H1 (cell line): ENCODE results near the gene NCEH1. TPM values are rescaled to one million over a fixed set of nuclear protein-coding genes. Genes with fewer than 3 reads are reported as not detected.

ENCODE experiments used
- CTCF ChIA-PET: fragments of 300-600 bp; sonication (Branson Sonifier 250); formaldehyde crosslinking; loops from one replicate; lab custom pipeline; 2021; ENCODE audit not compliant: partially characterized antibody; lab: Charles Lee
- POLR2A ChIA-PET: fragments of 300-600 bp; sonication (Branson Sonifier 250); formaldehyde crosslinking; loops from one replicate; lab custom pipeline; 2021; ENCODE audit warnings: inconsistent platforms; ENCODE audit not compliant: partially characterized antibody; lab: Charles Lee
- DNase-seq, 2 experiments: peaks; one replicate each; pipeline versions ENCODE4 v3.0.0 to v3.0.0-alpha.2; 2010 to 2022; ENCODE audit warnings: low spot score in 2 of 2, low read depth in 1 of 2, mixed read lengths in 1 of 2
- FAIRE-seq: peaks from 2 replicates; lab custom pipeline; 2011; peaks lifted over from hg19 to GRCh38; lab: Jason Lieb, UNC
- H2AFZ ChIP-seq: 2 replicates; pipeline ENCODE4 v1.8.1; 2012; ENCODE audit warnings: low read length, inconsistent platforms
- H2AK5ac ChIP-seq: 2 replicates; pipeline ENCODE4 v1.6.1; 2013; ENCODE audit warnings: low read depth, low read length
- H2BK120ac ChIP-seq: replicated peaks from 2 replicates; pipeline ENCODE3; 2013; ENCODE audit warnings: low read depth, low read length, inconsistent platforms
- H2BK12ac ChIP-seq: 2 replicates; pipeline ENCODE4 v1.6.1; 2013; ENCODE audit warnings: low read depth, low read length
- H2BK15ac ChIP-seq: 2 replicates; pipeline ENCODE4 v1.6.1; 2013; ENCODE audit warnings: low read length
- H2BK20ac ChIP-seq: 2 replicates; pipeline ENCODE4 v1.6.1; 2013; ENCODE audit warnings: low read length
- H2BK5ac ChIP-seq: 2 replicates; pipeline ENCODE4 v1.6.1; 2013; ENCODE audit warnings: low read depth, low read length
- H3K14ac ChIP-seq: 2 replicates; pipeline ENCODE4 v1.6.1; 2013; ENCODE audit warnings: inconsistent platforms; ENCODE audit not compliant: insufficient read length
- H3K18ac ChIP-seq: 2 replicates; pipeline ENCODE4 v1.6.1; 2013; ENCODE audit warnings: low read length; ENCODE audit errors: extremely low read depth
- H3K23ac ChIP-seq: 2 replicates; pipeline ENCODE4 v1.6.1; 2013; ENCODE audit warnings: inconsistent platforms; ENCODE audit not compliant: insufficient read length
- H3K23me2 ChIP-seq: 2 replicates; pipeline ENCODE4 v1.6.1; 2013; ENCODE audit warnings: low read depth, low read length
- H3K27ac ChIP-seq: 2 replicates; pipeline ENCODE4 v1.6.1; 2011; ENCODE audit warnings: low read depth, low read length, inconsistent platforms
- H3K27me3 ChIP-seq, 4 experiments: replicated peaks in 1 of 4; 1 replicate in 1 of 4; 2 replicates in 3 of 4; pipeline versions ENCODE4 v1.6.1 to v1.8.1; 2011 to 2013; ENCODE audit warnings: low read length in 3 of 4, mild to moderate bottlenecking in 3 of 4, inconsistent platforms in 2 of 4, mixed read lengths in 2 of 4, moderate library complexity in 1 of 4; ENCODE audit not compliant: control insufficient read depth in 3 of 4, insufficient read depth in 3 of 4; ENCODE audit errors: extremely low read depth in 1 of 4
- H3K36me3 ChIP-seq, 4 experiments: 2 replicates each; pipeline versions ENCODE4 v1.6.1 to v1.8.1; 2011 to 2013; ENCODE audit warnings: mild to moderate bottlenecking in 4 of 4, low read length in 3 of 4, moderate library complexity in 2 of 4, control low read depth in 1 of 4, inconsistent platforms in 1 of 4; ENCODE audit not compliant: insufficient read depth in 4 of 4, control insufficient read depth in 2 of 4
- H3K4ac ChIP-seq: replicated peaks from 2 replicates; pipeline ENCODE3; 2013; ENCODE audit warnings: low read length, low read depth, mixed read lengths, inconsistent platforms; ENCODE audit not compliant: insufficient read length
- H3K4me1 ChIP-seq, 4 experiments: replicated peaks in 1 of 4; 1 replicate in 1 of 4; 2 replicates in 3 of 4; pipeline versions ENCODE4 v1.6.1 to v1.8.1; 2011 to 2013; ENCODE audit warnings: low read length in 3 of 4, inconsistent platforms in 2 of 4, mixed read lengths in 1 of 4; ENCODE audit not compliant: insufficient read depth in 4 of 4, control insufficient read depth in 3 of 4
- H3K4me2 ChIP-seq, 2 experiments: 2 replicates each; pipeline versions ENCODE4 v1.6.1 to v1.8.1; 2011 to 2013; ENCODE audit warnings: low read depth in 2 of 2, low read length in 2 of 2, control low read depth in 1 of 2, inconsistent platforms in 1 of 2, mild to moderate bottlenecking in 1 of 2; ENCODE audit not compliant: insufficient read depth in 1 of 2
- H3K4me3 ChIP-seq, 4 experiments: fragments of 200-600, 300-600 bp in 1 of 4; sonication (generic), shearing (Covaris generic), sonication (Bioruptor Twin) in 1 of 4; 2 replicates each; pipeline versions ENCODE4 v1.5.1 to v1.8.1; 2011 to 2016; ENCODE audit warnings: low read length in 4 of 4, low read depth in 3 of 4, control low read depth in 2 of 4, inconsistent platforms in 2 of 4, mild to moderate bottlenecking in 2 of 4, mixed read lengths in 1 of 4, moderate library complexity in 1 of 4; ENCODE audit not compliant: insufficient read depth in 2 of 4; ENCODE audit errors: extremely low read depth in 1 of 4
- H3K56ac ChIP-seq: replicated peaks from 2 replicates; pipeline ENCODE3; 2013; ENCODE audit warnings: low read depth, mild to moderate bottlenecking, mixed read lengths, low read length, inconsistent platforms; ENCODE audit not compliant: insufficient read length
- H3K79me1 ChIP-seq: 2 replicates; pipeline ENCODE4 v1.6.1; 2013; ENCODE audit warnings: low read depth, low read length, control low read depth
- H3K79me2 ChIP-seq, 2 experiments: 2 replicates each; pipeline versions ENCODE4 v1.6.1 to v1.8.1; 2012 to 2013; ENCODE audit warnings: low read length in 2 of 2, mild to moderate bottlenecking in 2 of 2, inconsistent platforms in 1 of 2; ENCODE audit not compliant: insufficient read depth in 2 of 2, control insufficient read depth in 1 of 2
- H3K9ac ChIP-seq, 4 experiments: replicated peaks in 1 of 4; 1 replicate in 1 of 4; 2 replicates in 3 of 4; pipeline versions ENCODE4 v1.6.1 to v1.8.1; 2011 to 2013; ENCODE audit warnings: low read depth in 3 of 4, low read length in 3 of 4, control low read depth in 2 of 4, mild to moderate bottlenecking in 2 of 4, moderate library complexity in 2 of 4, inconsistent platforms in 1 of 4; ENCODE audit errors: extremely low read depth in 1 of 4
- H3K9me3 ChIP-seq, 2 experiments: 2 replicates each; pipeline versions ENCODE4 v1.6.1 to v1.8.1; 2012 to 2013; ENCODE audit warnings: mild to moderate bottlenecking in 2 of 2, moderate library complexity in 2 of 2, control low read depth in 1 of 2, inconsistent platforms in 1 of 2, low read depth in 1 of 2, low read length in 1 of 2, mixed read lengths in 1 of 2; ENCODE audit not compliant: insufficient read depth in 2 of 2
- H4K20me1 ChIP-seq, 2 experiments: replicated peaks in 1 of 2; 2 replicates each; pipeline versions ENCODE3 to v1.8.1; 2011 to 2013; ENCODE audit warnings: inconsistent platforms in 2 of 2, low read length in 2 of 2, mild to moderate bottlenecking in 1 of 2; ENCODE audit not compliant: insufficient read depth in 2 of 2, control insufficient read depth in 1 of 2
- H4K5ac ChIP-seq: 2 replicates; pipeline ENCODE4 v1.6.1; 2013; ENCODE audit warnings: low read length, low read depth, mixed read lengths, inconsistent platforms; ENCODE audit not compliant: insufficient read length
- H4K8ac ChIP-seq: 2 replicates; pipeline ENCODE4 v1.8.0; 2013; ENCODE audit warnings: mild to moderate bottlenecking, moderate library complexity, low read length, inconsistent platforms; ENCODE audit not compliant: insufficient read depth; ENCODE audit errors: extremely low read depth
- H4K91ac ChIP-seq: replicated peaks from 2 replicates; pipeline ENCODE3; 2013; ENCODE audit warnings: low read length, mixed read lengths, inconsistent platforms; ENCODE audit not compliant: insufficient read length
- BACH1 ChIP-seq: IDR thresholded peaks from 2 replicates; pipeline ENCODE4 v1.6.1; 2012; ENCODE audit warnings: low read length, improper control_type of control experiment
- SUZ12 ChIP-seq: fragments of 200-600 bp; sonication (generic); IDR thresholded peaks from 2 replicates; pipeline ENCODE4 v1.6.1; 2012; ENCODE audit warnings: mild to moderate bottlenecking, inconsistent platforms, low read length, moderate library complexity, mixed read lengths
- TCF12 ChIP-seq: IDR thresholded peaks from 2 replicates; pipeline ENCODE4 v1.6.1; 2011; ENCODE audit warnings: low read depth, mild to moderate bottlenecking, low read length
- WGBS, 2 experiments: shearing (Covaris generic) in 1 of 2; methylation state at CpG; one replicate each; pipeline versions ENCODE4 v1.1.6 to v1.1.7; 2013 to 2015; ENCODE audit warnings: low lambda C conversion rate in 2 of 2, mixed read lengths in 2 of 2, inconsistent platforms in 1 of 2, low coverage in 1 of 2, missing lambda C conversion rate in 1 of 2; ENCODE audit not compliant: insufficient replicate concordance in 2 of 2, insufficient coverage in 1 of 2, insufficient read length in 1 of 2; ENCODE audit errors: extremely low coverage in 1 of 2, missing lambda C conversion rate in 1 of 2; 5-methylcytosine and 5-hydroxymethylcytosine counted together
- polyA plus RNA-seq, 7 experiments: library from polyadenylated mRNA; depleted of rRNA in 3 of 7; stranded (reverse) in 5 of 7; unstranded in 2 of 7; fragments of >200 nt in 5 of 7; fragments of 200-250 nt in 2 of 7; gene quantifications; 1 replicate in 5 of 7; 2 replicates in 1 of 7; 4 replicates in 1 of 7; pipeline versions ENCODE4 v1.2.1 to v1.2.3, GENCODE V29; 2011 to 2013; ENCODE audit warnings: missing spikeins in 2 of 7, mixed read lengths in 2 of 7
- total RNA-seq: library from RNA; stranded (reverse); fragmentation: NEBNext Ultra II Directional; extraction: Animal tissue kit (Norgen Biotek cat#: 25700); gene quantifications from 2 replicates; pipeline ENCODE4 v1.2.1, GENCODE V29; 2021

NCEH1 gene
- total and polyA plus RNA-seq, 2 of the 8 experiments (the other 6 are each of a cell fraction or from before 2014, with no cell fraction given), result 2.2 to 6.4 TPM

DNA sequence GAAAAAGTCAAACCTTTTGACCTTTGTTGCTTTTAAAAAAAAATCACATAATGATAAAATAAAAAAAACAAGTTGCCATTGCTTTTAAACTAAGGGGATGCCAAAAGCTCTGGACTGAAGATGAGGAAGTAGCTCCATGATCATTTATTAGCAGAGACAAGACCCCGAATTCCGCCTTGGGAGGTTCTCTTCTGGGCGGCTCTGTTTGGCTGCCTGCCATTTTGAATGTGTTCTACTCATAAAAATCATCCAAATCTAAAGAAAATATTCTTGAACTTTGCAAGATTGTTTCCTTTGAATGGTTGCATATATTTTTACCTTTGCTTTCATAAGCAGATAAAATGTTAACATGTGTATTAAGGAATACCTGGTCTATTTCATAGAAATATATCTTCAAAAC, 63.8 kb downstream of the NCEH1 start:
- H4K8ac ChIP-seq, result no peak overlapping the region
- peaks cover 0 to 2% (median 2%) of the 10 kb centered on the region in 4 experiments; a peak in 2 of 7 replicates for H3K4me1 ChIP-seq
- no peak overlapping the region for H3K14ac ChIP-seq
- no peaks in the 10 kb centered on the region for H3K36me3 ChIP-seq
- H3K56ac ChIP-seq, result no peak overlapping the region
- H3K23ac ChIP-seq, result no peak overlapping the region
- POLR2A ChIA-PET, result no interaction called here
- no peaks in the 10 kb centered on the region for H3K9me3 ChIP-seq
- TF ChIP-seq BACH1 (no peak), SUZ12 (no peak), TCF12 (no peak)
- no peak overlapping the region for H2BK5ac ChIP-seq
- DNase-seq (no peak), FAIRE-seq (no peak)
- no peak overlapping the region for H3K9ac ChIP-seq
- no peak overlapping the region for H2BK15ac ChIP-seq
- no peak overlapping the region for H2AK5ac ChIP-seq
- H3K27me3 ChIP-seq, result no peaks in the 10 kb centered on the region
- H3K23me2 ChIP-seq, result no peaks in the 10 kb centered on the region
- 82% methylated on average over 3 of the region's 3 CpGs; no CpG with 5 or more reads in 1 of the 2 experiments for WGBS, 2 experiments
- no peak overlapping the region for H3K4ac ChIP-seq
- H4K20me1 ChIP-seq, result no peaks in the 10 kb centered on the region
- no peak overlapping the region for H2BK12ac ChIP-seq
- H3K79me2 ChIP-seq, result no peaks in the 10 kb centered on the region
- no peak overlapping the region for H2AFZ ChIP-seq
- no peak overlapping the region for H3K27ac ChIP-seq
- H4K5ac ChIP-seq, result no peak overlapping the region
- no peak overlapping the region for H3K4me3 ChIP-seq
- no peak overlapping the region for H2BK20ac ChIP-seq
- no peak overlapping the region for H3K18ac ChIP-seq
- no peak overlapping the region for H3K4me2 ChIP-seq
- no peaks in the 10 kb centered on the region for H3K79me1 ChIP-seq
- H2BK120ac ChIP-seq, result no peak overlapping the region
- no peak overlapping the region for H4K91ac ChIP-seq
- CTCF ChIA-PET, result interaction anchor here (1.2 to 2.2 kb wide), 2 partner anchors 20 to 26 kb away, joined by 3 to 7 read pairs; no protein-coding TSS in a partner anchor
